Erythroblast (primary cell): ENCODE data around the gene MAP2K3.

ENCODE experiments used
- GATA1 ChIP-seq: IDR thresholded peaks from 2 replicates; pipeline ENCODE4 v1.6.1; 2011; ENCODE audit warnings: low read depth, mild to moderate bottlenecking, control low read depth, low read length, moderate library complexity
- POLR2A ChIP-seq: IDR thresholded peaks from 2 replicates; pipeline ENCODE4 v1.6.1; 2011; ENCODE audit warnings: mild to moderate bottlenecking, low read length

DNA sequence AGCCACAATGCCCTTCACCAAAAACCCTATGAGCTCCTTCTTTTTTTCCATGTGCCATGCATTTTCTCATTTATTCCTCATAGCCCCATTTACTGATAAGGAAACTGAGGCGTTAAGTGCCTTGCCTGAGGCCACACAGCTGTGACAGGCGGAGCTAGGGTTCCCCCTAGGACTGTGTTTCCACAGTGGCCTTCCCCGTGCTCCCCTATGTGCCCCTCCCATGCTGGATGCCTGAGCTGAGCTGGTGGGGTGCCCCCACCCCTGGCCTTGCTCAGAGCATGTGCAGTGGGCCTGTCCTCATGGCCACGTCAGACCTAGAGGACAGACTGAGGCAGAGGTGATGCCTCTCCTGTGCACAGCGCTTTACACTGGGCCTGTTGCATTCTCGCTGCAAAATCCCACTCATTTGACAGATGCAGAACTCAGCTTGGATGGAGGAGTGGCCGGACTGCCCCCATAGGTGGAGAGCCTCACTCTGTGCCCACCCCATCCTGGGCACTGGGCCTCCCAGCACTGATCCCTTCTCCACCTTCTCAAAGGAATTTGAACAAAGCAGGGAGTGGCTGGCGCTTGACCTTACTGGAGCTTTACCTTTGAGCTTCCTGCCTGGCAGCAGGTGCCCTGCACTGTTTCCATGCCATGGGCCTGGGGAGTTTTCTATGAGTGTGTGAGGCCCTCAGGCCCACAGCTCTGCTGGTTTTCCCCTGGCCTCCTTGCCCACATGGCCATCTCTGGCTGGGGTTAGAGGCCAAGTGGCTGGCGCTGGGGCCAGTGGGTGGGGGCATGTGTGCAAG, 2.6 kb downstream of the MAP2K3 start:
- TF ChIP-seq POLR2A = no peak
- no peak for TF ChIP-seq GATA1
